Measurements from ENCODE around the gene OR2A42.
"Not testable (repeated sequence)": the region's sequence is repeated elsewhere in the genome, so short reads cannot be mapped to it uniquely, and the experiment has no call there.

- TF ChIP-seq EZH2 (IDR thresholded peaks at IDR 0.05; ENCODE audit: insufficient read depth, poor library complexity, severe bottlenecking); EZH2phosphoT487 (IDR thresholded peaks at IDR 0.05; ENCODE audit: insufficient read depth, low read depth): not testable (repeated sequence)
These were observed 37.4 kb downstream of the OR2A42 start for GRCh38 chr7:144201978-144202377.
